T-helper 1 cell treated with Interleukin-12 subunit alpha and Interleukin-12 subunit beta and Interleukin-4 antibody, amounts not matched to agents 30 ng/mL and 1 ng/mL, for 36 hours (primary cell): Measurements from ENCODE around the gene GTF2IRD1. TPM values are rescaled to one million over a fixed set of nuclear protein-coding genes. Genes with fewer than 3 reads are reported as not detected.
"Not testable (repeated sequence)": the region's sequence is repeated elsewhere in the genome, so short reads cannot be mapped to it uniquely, and the experiment has no call there.

ENCODE experiments used
- intact Hi-C: fragments of 100-400 bp; cut with micrococcal nuclease; formaldehyde crosslinking; loops from one replicate; pipeline ENCODE4 v1.15.1; 2024
- total RNA-seq: library from RNA; stranded (reverse); gene quantifications from 2 replicates; pipeline ENCODE4 v1.2.3, GENCODE V29; 2022

Gene GTF2IRD1
- total RNA-seq, 1 donor from 2014 or later, result 0.69 TPM

DNA sequence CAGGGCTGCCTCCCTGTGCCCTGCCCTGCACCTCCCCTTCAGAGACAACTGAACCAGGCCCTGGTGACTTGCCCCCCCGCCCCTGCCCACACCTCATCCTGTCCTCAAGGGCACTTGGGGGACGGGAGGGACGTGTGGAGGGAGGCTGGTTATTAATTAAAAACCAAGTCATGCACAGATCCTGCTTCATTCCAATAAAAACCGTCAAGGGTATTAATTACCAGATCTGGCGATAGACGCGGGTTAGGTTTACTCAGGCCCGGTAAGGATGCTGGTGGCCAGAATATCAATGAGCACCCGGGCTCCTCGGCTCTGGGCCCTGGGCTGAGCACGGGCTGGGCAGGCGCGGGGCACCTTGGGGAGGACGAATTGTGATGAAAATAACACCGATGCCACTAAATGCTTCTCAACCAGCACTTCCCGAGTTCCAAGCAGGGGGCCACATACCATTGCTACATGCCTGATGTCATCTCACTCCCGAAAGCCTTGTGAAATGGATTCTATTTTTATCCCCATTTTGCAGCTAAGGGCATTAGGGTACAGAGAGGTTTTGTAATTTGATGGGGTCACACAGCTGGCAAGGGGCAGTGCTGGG, 24.5 kb upstream of the GTF2IRD1 start:
- intact Hi-C loops, result no loop called here

DNA sequence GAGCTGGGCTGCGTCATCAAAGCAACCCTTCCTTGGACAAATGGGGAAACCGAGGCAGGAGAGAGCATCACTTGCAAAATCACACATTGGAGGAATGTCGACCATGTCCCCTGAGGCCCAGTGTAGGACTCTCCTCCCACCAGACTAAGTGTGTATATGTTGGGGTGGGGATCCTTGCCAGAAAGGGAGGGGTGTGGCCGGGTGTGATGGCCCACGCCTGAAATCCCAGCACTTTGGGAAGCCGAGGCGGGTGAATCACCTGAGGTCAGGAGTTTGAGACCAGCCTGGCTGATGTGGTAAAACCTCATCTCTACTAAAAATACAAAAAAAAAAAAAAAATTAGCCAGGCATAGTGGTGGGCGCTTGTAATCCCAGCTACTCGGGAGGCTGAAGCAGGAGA, 23.3 kb upstream of the GTF2IRD1 start:
- intact Hi-C loops, result not testable (repeated sequence)

DNA sequence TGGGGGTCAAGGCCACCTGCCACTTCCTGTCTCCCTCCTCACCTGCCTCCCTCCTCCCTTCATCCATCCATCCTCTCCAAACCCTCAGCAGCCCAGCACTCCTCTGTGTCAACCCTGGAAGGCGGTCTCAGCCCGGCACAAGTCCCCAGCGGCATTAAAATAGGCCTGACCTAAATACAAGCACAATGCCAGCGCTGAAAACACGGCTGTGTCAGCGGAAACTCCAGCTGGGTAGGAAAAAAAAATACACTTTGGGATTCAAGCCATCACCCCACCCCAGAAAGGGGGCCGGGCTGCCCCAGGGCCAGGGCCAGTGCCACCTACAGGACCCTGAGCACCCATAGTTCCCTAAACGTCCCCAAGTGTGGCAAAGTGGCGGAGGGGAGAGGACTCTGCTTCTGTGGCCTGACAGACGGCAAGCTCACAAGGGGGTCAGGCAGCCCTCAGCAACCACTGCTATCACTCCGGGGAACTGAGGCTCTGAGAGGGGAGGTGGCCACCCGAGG, 22.7 kb upstream of the GTF2IRD1 start:
- intact Hi-C loops, result no loop called here

DNA sequence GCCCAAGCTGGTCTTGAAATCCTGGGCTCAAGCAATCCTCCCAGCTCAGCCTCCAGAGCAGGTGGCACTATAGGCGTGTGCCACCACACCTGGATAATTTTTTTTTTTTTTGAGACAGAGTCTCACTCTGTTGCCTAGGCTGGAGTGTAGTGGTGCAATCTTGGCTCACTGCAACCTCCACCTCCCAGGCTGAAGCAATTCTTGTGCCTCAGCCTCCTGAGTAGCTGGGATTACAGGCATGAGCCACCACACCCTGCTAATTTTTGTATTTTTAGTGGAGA, 16.5 kb upstream of the GTF2IRD1 start:
- intact Hi-C loops, result not testable (repeated sequence)

DNA sequence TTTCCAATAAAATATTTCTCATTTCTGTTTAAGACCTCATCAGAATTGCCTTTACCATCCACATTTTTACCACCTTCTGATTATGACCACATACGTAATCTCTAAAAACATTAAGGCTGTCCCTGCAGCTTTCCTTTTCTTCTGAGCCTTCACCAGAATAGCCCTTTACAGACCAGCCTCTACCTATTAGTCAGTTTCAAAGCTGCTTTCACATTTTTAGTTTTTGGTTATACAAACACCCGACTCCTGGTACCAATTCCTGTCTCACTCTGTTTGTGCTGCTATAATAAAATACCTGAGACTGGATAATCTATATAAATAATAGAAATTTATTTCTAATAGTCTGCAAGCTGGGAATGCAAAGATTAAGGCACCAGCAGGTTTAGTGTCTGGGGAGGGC, 15.4 kb upstream of the GTF2IRD1 start:
- intact Hi-C loops, result no loop called here

DNA sequence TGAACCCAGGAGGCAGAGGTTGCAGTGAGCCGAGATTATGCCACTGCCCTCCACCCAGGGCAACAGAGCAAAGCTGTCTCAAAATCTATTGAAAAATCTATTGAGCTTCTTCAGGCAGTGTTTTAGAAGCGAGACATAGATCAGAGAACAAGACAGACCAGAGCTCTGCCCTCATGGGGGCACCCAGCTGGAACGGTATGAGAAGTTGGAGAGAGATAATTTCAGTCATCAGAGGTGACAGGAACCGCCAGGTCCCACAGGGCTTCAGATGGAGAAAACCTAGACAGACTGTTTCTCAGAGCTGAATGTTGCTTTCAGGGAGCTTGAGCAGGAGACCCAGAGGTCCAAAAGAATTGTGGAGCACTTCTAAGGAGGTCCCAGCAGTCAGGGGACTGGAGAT, 14.2 kb upstream of the GTF2IRD1 start:
- intact Hi-C loops, result no loop called here

DNA sequence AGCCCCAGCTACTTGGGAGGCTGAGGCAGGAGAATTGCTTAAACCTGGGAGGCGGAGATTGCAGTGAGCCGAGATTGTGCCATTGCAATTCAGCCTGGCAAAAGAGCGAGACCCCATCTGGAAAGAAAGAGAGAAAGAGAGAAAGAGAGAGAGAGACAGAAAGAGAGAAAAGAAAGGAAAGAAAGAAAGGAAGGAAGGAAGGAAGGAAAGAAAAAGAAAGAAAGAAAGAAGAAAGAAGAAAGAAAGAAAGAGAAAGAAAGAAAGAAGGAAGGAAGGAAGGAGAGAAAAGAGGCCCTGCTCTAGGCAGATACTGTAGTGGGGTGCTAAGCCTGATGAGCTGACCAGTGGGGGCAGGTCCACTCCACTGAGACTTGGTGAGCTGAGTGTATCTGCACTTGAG, 13.6 kb upstream of the GTF2IRD1 start:
- intact Hi-C loops, result not testable (repeated sequence)

DNA sequence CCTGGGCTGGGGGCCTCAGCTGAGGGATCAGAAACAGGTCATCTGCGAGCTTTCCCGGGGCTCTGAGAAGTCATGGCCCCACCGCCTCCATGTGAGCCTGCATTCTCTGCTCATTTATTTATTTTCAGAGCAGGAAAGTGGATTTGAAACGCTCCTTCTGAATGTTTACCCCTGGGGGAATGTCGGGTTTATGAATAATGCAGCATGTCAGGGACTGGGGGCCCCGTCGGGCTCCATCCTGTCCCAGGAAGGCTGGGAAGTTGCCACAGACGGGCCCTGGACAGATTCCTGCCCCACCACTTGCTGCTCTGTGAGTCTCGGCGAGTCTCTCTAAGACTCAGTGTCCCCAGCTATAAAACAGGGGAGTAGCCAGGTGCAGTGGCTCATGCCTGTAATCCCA, 11.9 kb upstream of the GTF2IRD1 start:
- intact Hi-C loops, result no loop called here

DNA sequence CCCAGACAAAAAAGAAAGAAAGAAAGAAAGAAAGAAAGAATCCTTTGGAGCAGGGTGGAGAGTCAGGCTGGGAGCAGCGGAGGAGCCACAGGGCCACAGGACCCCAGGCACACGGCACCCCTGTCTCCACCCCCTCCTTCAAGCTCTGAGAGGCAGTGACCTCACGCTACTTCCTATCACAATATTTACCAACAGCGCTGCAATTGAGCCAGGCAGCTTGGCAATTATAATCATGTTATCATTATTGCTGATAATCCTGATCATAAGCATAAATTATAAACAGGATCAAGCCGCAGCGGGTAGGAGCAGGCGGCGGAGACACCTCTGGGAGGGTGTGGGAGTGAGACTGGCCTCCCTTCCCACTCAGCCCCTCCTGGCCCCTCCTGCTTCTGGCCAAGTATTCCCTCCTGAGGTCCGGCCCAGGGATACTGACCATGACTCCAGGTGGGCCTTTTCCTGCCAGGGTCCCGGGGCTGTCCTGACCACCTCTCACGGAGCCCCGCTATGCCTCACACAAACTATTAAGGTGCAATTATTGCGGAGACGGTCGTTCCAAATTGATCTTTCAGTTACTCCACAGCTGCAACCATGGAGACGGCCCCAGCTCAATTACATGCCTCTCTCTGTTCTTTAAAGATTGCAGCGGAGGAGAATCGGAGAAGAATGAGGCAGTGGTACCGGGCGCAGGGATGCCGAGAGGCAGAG, 10.0 kb upstream of the GTF2IRD1 start:
- intact Hi-C loops, result no loop called here

DNA sequence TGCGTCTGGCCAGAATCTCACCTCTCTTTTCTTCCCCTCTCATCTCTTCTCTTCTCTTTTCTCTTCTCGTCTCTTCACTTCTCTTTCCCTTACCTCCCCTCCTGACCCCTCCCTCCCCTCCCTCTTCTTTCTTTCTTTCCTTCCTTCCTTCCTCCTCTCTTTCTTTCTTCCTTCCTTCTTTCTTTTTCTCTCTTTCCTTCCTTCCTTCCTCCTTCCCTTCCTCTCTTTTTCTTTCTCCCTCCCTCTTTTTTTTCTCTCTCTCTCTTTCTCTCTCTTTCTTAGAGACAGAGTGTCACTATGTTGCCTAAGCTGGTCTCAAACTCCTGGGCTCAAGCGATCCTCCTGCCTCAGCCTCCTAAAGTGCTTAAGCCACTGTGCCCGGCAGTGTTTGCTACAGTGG, 4.6 kb upstream of the GTF2IRD1 start:
- intact Hi-C loops, result loop anchor here (5.0 kb wide), 1 partner anchor 98 kb away; no protein-coding TSS in a partner anchor

DNA sequence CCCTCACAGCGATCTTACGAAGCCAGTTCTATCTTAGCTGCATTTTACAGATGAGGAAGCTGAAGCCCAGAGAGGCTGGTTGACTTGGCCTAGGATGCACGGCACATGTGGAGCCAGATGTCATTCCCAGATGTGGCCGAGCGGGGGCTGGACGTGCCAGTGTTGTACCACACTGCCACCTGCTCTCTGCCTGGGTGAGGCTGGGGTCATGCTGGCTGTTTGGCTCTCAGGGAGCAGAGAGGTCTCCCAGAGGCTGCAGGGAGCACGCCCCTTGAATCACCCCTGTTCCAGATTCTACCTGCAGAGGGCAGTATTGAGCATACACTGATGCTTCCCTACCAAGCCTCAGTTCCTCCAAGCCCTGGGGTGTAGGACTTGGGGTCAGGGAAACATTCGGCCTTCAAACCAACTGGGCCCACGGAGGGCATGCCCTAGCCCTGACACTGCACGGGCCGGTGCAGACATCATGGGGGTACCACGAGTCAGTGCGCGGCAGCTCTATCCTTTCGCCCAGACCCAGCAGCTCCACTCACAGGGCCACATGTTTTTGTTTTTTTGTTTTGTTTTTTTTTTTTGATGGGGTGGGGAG, 3.8 kb upstream of the GTF2IRD1 start:
- intact Hi-C loops, result loop anchor here (1.0 to 10.0 kb wide), 3 partner anchors 97 to 415 kb away; no protein-coding TSS in a partner anchor

DNA sequence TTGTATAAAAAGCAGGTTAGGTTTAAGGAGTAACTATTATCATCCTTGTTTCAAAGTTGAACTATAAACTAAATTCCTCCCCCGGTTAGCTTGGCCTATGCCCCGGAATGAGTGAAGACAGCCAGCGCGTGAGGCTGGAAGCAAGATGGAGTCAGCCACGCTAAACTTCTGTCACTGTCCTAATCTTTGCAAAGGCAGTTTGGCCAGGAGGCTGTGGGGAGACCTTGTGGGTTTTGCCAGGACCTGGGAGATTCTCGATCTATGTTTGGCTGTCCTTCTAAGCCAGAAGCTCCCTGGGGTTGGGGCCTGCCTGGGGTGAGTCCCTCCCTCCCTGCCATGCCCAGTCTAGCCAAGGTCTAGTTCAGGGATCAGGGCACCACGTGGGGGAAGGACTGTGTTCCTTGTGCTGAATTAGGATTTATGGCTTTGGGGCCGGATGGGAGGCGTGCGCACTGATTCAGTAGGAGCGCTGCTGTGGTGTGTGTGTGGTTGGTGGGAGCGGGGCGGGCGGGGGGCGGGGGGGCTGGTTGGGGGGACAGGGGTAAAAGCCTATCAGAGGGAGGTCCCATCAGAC, 871 bp upstream of the GTF2IRD1 start:
- intact Hi-C loops, result loop anchor here (1.0 to 10.0 kb wide), 4 partner anchors 196 to 412 kb away; partner anchors contain the start of genes GTF2I and RFC2

DNA sequence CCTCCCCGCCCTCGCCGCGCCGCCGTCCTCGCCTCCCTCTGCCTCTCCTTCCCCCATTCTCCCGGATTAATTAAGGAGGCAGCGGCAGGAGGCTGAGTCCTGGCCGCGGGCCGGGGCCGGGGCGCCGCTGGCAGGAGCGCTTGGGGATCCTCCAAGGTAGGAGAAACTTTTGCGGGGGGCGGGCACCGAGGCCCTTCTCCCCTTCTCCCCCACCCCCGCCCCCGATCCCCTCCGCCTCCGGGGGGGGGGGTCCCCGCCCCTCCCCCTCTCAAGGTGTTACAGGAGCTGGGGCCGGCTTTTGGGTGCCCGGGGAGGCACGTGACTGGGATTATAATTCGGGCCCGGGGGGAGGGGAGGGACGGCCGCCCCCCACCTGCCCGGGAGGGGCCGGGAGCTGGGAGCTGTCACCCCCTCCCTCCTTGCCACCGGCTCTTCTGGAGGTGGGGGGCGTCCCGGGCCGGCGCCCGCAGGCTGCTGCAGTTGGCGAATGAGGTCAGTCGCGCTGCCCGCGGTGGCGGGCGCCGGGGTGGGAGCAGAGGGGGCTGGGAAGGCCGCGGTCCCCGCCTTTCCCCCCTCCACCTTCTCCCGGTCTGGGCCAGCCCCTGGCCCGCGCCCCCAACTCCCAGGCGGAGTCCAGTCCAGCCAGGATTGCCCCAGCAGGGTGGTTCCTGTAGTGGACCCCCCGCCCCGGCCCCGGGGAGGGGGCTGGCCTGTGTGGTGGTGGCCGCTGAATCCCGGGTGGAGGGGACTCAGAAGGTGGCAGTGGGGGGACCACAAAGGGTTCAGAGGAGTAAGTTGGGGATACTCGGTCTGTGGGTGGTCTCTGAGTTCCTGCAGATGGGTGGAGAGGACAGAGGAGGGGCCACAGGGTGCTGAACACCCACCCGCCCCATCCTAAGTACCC, 567 bp downstream of the GTF2IRD1 start:
- intact Hi-C loops, result loop anchor here (10.0 kb wide), 1 partner anchor 411 kb away; no protein-coding TSS in a partner anchor

DNA sequence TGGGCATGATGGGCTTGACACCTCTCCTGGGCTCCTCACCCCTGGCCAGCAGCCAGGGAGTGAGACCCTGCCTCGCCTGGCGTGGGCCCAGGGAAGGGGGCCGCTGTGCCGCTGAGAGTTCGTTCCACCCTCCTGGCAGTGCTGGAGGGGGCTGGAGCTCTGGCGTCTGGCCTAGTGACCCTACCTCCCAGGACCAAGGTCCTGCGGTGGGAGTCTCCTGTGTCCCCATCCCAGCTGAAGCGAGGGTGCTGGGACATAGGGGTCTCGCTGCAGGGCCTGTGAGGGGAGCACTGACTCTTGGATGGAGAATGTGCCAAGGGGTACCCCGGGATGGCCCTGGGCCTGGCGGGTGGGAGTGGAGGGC, 1.2 kb downstream of the GTF2IRD1 start:
- intact Hi-C loops, result loop anchor here (10.0 kb wide), 1 partner anchor 410 kb away; no protein-coding TSS in a partner anchor

DNA sequence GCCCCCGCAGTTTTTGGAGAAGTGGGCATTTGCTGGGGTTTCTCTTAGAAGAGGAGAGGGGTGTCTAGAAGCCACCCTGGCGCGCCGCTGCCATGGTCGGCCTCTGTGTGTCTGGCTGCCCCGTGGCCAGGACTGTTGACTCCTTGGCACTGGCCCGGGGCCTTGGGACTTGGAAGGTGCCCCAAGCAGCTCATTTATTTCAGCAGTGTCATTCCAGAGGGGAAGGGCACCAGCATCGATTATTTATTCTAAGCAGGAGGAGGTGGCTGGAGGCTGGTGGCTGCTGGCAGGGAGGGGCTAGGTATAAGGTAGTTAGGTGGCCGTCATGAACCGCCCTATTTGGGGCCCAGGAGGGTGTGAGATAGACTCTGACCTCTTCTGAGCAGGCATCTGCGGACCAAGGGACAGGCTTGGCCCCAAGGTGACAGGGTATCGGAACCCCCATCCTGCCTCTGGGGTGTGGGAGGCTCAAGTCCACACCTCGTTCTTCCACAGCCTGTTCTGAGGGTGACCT, 1.6 kb downstream of the GTF2IRD1 start:
- intact Hi-C loops, result loop anchor here (10.0 kb wide), 1 partner anchor 409 kb away; no protein-coding TSS in a partner anchor

DNA sequence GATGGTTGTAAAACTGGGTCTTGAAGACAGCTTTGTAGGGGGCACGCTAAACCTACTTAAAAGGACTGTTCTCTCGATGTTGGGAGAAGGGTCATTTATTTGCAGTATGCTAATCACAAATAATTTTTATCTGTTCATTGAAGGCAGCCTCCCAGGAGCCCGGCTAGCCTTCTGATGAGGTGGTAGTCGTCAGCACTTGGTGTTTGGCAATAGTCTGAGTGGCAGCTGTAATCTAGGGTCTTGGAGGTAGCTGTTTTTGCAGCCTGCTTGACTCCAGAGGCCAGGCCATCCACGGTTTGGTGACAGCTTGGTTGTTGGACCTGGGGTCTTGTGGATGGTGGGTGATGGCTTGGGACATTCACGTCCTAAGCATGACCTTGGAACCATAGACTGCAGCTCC, 2.2 kb downstream of the GTF2IRD1 start:
- intact Hi-C loops, result loop anchor here (10.0 kb wide), 1 partner anchor 409 kb away; no protein-coding TSS in a partner anchor

DNA sequence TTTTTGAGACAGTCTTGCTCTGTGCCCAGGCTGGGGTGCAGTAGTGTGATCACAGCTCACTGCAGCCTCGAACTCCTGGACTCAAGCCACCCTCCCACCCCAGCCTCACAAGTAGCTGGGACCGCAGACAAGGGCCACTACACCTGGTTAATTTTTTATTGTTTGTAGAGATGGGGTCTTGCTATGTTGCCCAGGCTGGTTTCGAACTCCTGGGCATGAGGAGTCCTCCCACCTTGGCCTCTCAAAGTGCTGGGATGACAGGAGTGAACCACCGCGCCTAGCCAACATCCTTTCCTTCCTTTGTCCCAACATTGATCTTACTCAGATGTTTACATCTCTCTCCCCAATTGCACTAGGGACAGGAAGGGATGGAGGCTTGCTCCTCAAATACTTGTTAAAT, 3.3 kb downstream of the GTF2IRD1 start:
- intact Hi-C loops, result loop anchor here (10.0 kb wide), 1 partner anchor 408 kb away; no protein-coding TSS in a partner anchor

DNA sequence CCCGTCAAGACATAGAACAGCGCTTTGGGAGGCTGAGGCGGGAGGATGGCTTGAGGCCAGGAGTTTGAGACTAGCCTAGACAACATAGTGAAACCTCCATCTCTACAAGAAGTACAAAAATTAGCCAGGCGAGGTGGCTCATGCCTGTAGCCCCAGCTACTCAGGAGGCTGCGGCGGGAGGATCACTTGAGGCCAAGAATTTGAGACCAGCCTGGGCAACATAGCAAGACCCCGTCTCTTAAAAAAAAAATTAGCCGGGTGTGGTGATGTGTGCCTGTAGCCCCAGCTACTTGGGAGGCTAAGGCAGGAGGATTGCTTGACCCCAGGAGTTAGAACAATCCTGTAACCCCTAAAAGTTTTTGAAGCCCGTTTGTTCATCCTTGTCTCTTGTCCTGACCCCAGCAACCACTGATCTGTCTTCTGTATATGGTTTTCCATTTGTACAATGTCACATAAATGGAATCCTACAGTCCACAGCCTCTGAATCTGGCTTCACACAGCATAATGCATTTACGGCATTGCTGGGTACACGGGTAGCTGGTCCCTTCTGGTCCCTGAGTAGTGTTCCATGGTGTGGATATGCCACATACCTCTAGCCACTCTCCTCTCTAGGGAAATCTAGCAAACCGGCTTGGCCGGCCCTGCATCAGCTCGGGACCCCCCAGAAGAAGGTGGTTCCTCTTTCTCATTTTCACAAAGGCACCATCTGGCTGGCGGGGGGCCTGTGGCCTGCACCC, 8.4 kb downstream of the GTF2IRD1 start:
- intact Hi-C loops, result no loop called here

DNA sequence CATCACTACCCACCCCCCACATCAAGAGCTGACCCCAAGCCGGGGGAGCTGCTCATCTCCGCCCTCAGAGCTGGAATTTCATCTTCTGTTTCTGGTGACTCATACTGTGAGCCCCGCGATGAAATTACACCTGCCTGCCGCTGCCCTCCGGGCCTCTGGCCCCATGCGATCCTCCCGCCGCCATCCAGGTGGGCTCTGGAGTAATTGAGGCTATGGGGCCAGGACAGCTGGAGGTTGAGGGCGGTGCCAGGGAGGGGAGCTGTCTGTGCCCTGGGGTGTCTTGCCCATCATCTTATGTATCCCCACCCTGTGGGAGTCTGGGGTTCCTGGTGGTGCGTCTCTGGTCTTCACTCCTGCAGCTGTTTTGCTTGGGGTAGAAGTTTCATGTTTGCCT, 9.0 kb downstream of the GTF2IRD1 start:
- intact Hi-C loops, result no loop called here
